HepG2 (cell line): ENCODE measurements around the gene EXOSC7. TPM values are rescaled to one million over a fixed set of nuclear protein-coding genes. Genes with fewer than 3 reads are reported as not detected.

ENCODE experiments used
- AFF4 ChIP-seq: sonication (generic); formaldehyde crosslinking; IDR thresholded peaks from 2 replicates; pipeline ENCODE4 v1.4.0; 2020; ENCODE audit warnings: missing genetic modification reagents
- GLMP ChIP-seq: sonication (generic); formaldehyde crosslinking; IDR thresholded peaks from 2 replicates; pipeline ENCODE4 v1.9.0; 2021; ENCODE audit warnings: missing genetic modification reagents, mild to moderate bottlenecking, borderline replicate concordance
- HMGXB3 ChIP-seq: sonication (generic); formaldehyde crosslinking; IDR thresholded peaks from 2 replicates; pipeline ENCODE4 v1.4.0; 2020; ENCODE audit warnings: missing genetic modification reagents, borderline replicate concordance
- MIER2 ChIP-seq: IDR thresholded peaks from 2 replicates; pipeline ENCODE4 v1.6.1; 2016; ENCODE audit warnings: missing biosample characterization, missing genetic modification reagents
- MLLT10 ChIP-seq: sonication (generic); formaldehyde crosslinking; IDR thresholded peaks from 2 replicates; pipeline ENCODE4 v1.4.0; 2020; ENCODE audit warnings: missing genetic modification reagents
- NONO ChIP-seq, 2 experiments: fragments of 450-650 bp in 1 of 2; sonication (generic) in 1 of 2; formaldehyde crosslinking in 1 of 2; IDR thresholded peaks in 1 of 2; conservative IDR thresholded peaks in 1 of 2; 2 replicates each; pipeline versions ENCODE4 v1.6.1 to v1.8.0; 2017 to 2022; ENCODE audit warnings: mild to moderate bottlenecking in 1 of 2, missing genetic modification reagents in 1 of 2, moderate library complexity in 1 of 2
- PHB2 ChIP-seq: fragments of 450-650 bp; IDR thresholded peaks from 2 replicates; pipeline ENCODE4 v1.6.1; 2018; ENCODE audit not compliant: partially characterized antibody
- TFE3 ChIP-seq: IDR thresholded peaks from 2 replicates; pipeline ENCODE4 v1.6.1; 2016
- ZBED4 ChIP-seq: sonication (generic); formaldehyde crosslinking; IDR thresholded peaks from 2 replicates; pipeline ENCODE4 v1.4.0; 2020; ENCODE audit warnings: missing genetic modification reagents, borderline replicate concordance
- ZNF33A ChIP-seq: sonication (generic); formaldehyde crosslinking; IDR thresholded peaks from 2 replicates; pipeline ENCODE4 v1.5.1; 2020; ENCODE audit warnings: missing genetic modification reagents, mild to moderate bottlenecking, moderate library complexity, borderline replicate concordance
- ZNF589 ChIP-seq: sonication (generic); formaldehyde crosslinking; conservative IDR thresholded peaks from 2 replicates; pipeline ENCODE4 v1.8.0; 2022; ENCODE audit warnings: mild to moderate bottlenecking, moderate library complexity, missing genetic modification reagents
- ZNF768 ChIP-seq: sonication (generic); formaldehyde crosslinking; IDR thresholded peaks from 2 replicates; pipeline ENCODE4 v1.4.0; 2020; ENCODE audit warnings: missing genetic modification reagents
- polyA plus RNA-seq, 8 experiments: library from polyadenylated mRNA; depleted of rRNA in 3 of 8; stranded (reverse) in 7 of 8; unstranded in 1 of 8; fragments of >200 nt; fragmentation: Illumina TruSeq in 4 of 8; extraction: Trizol in 4 of 8; gene quantifications; 2 replicates each; pipeline versions ENCODE4 v1.2.1 to v1.2.3, GENCODE V29; 2011 to 2016; ENCODE audit warnings: low read depth in 4 of 8, missing spikeins in 1 of 8, mixed read lengths in 1 of 8; ENCODE audit not compliant: insufficient read depth in 1 of 8
- total RNA-seq, 5 experiments: library from RNA; depleted of rRNA; stranded (reverse); fragments of >200 nt; fragmentation: Illumina TruSeq; extraction: Trizol; gene quantifications; 2 replicates each; pipeline ENCODE4 v1.2.3, GENCODE V29; 2016; ENCODE audit warnings: low read depth in 1 of 5

Gene EXOSC7
- total and polyA plus RNA-seq, 2 of the 13 experiments (the other 11 are each of a cell fraction or from before 2014, with no cell fraction given) = 68.3 to 74.7 TPM

- peak; percentile 44; the same call in 1 of the 2 replicates for TF ChIP-seq TFE3
- peak; percentile 33; the same call in 1 of the 2 replicates for TF ChIP-seq ZBED4 (CRISPR knock-in tag)
- TF ChIP-seq ZNF33A = 0 out of 2 replicates have a peak, but pooled peaks have one; percentile 14
- TF ChIP-seq AFF4 (CRISPR knock-in tag) = no peak
- TF ChIP-seq NONO (IDR thresholded peaks at IDR 0.05) = no peak
- peak; percentile 40; the same call in 1 of the 2 replicates for TF ChIP-seq NONO (CRISPR knock-in tag; conservative IDR thresholded peaks at IDR 0.05)
- peak; percentile 56; the same call in 1 of the 2 replicates for TF ChIP-seq HMGXB3
- TF ChIP-seq MLLT10 = no peak
- TF ChIP-seq ZNF768 (CRISPR knock-in tag) = peak; percentile 71
- TF ChIP-seq PHB2 = no peak
- 0 out of 2 replicates have a peak, but pooled peaks have one; percentile 14 for TF ChIP-seq MIER2 (CRISPR knock-in tag)
- no peak for TF ChIP-seq GLMP (CRISPR knock-in tag)
- no peak for TF ChIP-seq ZNF589 (CRISPR knock-in tag)
Measured at GRCh38 chr3:44976002-44976815, at the start of gene EXOSC7, which contains the start of gene ZDHHC3 (continued).
